GM12874 (cell line): Measurements from ENCODE around the gene DST.

Experiments used
- CTCF ChIP-seq: IDR thresholded peaks from 2 replicates; pipeline ENCODE4 v1.5.1; 2011; ENCODE audit warnings: low read depth, mild to moderate bottlenecking, control low read depth, low read length, moderate library complexity; ENCODE audit not compliant: insufficient read depth

Gene DST

GRCh38 chr6:56652994-56653393 is 10.3 kb upstream of the DST start:
- no peak for TF ChIP-seq CTCF

- TF ChIP-seq CTCF = no peak
These were observed 9.5 kb upstream of the DST start for GRCh38 chr6:56652231-56652630.

GRCh38 chr6:56650191-56650590 is 7.5 kb upstream of the DST start:
- no peak for TF ChIP-seq CTCF

- no peak for TF ChIP-seq CTCF
These were observed 7.1 kb upstream of the DST start for GRCh38 chr6:56649782-56650181.

- TF ChIP-seq CTCF = no peak
These were observed 6.5 kb upstream of the DST start for GRCh38 chr6:56649053-56649769.

GRCh38 chr6:56647172-56647762 is 4.6 kb upstream of the DST start:
- TF ChIP-seq CTCF = no peak

GRCh38 chr6:56644366-56644765 is 1.7 kb upstream of the DST start:
- TF ChIP-seq CTCF = no peak
